ENCODE results near the gene ACACA.

The ACACA gene

DNA sequence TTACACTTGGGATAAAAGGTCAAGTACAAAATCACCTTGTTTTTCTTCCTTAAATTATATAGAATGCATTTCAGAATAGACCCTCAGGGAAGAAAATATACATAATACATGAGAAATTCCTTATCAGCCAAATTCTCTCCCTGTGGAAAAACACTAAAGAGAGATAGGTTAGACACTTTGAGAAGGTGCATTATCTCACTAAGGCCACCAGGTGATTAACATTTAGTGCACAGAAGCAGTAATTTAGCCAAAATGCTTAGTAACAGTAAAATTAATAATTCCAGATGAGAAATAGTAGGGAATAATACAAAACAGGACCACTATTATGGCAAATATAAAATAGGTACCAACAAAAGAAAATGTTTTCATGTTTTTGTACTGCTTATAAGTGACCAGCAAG lies 216.1 kb downstream of the ACACA start:
- ChIA-PET POLR2A (no interaction called here), CTCF (interaction anchor here (0.9 to 1.0 kb wide), 3 partner anchors 18 to 565 kb away, joined by 3 to 5 read pairs (median 3); no protein-coding TSS in a partner anchor)
- H3K36me3 ChIP-seq (ENCODE audit: control insufficient read depth in 2 of 2, insufficient read depth in 1 of 2, low read length in 2 of 2), result peaks cover 12 to 47% of the 10 kb centered on the region in 2 experiments
- no peaks in the 10 kb centered on the region for H3K9me3 ChIP-seq (ENCODE audit: control insufficient read depth, insufficient read depth, low read depth, low read length)
- no peak overlapping the region for H3K27ac ChIP-seq (ENCODE audit: extremely low read depth, low read depth, low read length)
- H3K4me3 ChIP-seq (ENCODE audit: low read depth, low read length), result no peak overlapping the region
- peaks cover 18% of the 10 kb centered on the region; the same call in 1 of the 2 replicates for H3K4me1 ChIP-seq (ENCODE audit: control insufficient read depth, insufficient read depth, low read length)
- TF ChIP-seq ZNF391 (tag by site-specific recombination; IDR thresholded peaks at IDR 0.05; ENCODE audit: borderline replicate concordance, low read depth) (no peak), ZNF571 (tag by site-specific recombination; IDR thresholded peaks at IDR 0.05) (no peak), ZNF837 (tag by site-specific recombination; IDR thresholded peaks at IDR 0.05) (no peak), ZNF660 (tag by site-specific recombination; IDR thresholded peaks at IDR 0.05) (no peak), ZNF398 (tag by site-specific recombination; IDR thresholded peaks at IDR 0.05) (no peak), ZNF416 (tag by site-specific recombination; IDR thresholded peaks at IDR 0.05) (no peak), ZNF221 (tag by site-specific recombination; IDR thresholded peaks at IDR 0.05; ENCODE audit: borderline replicate concordance) (no peak), ZNF776 (tag by site-specific recombination; IDR thresholded peaks at IDR 0.05; ENCODE audit: borderline replicate concordance) (no peak)

- Histone ChIP-seq H3K9me3 (ENCODE audit: control insufficient read depth, insufficient read depth, low read depth, low read length) (no peaks in the 10 kb centered on the region), H3K36me3 (ENCODE audit: control insufficient read depth in 2 of 2, insufficient read depth in 1 of 2, low read length in 2 of 2) (peaks cover 16 to 47% of the 10 kb centered on the region in 2 experiments), H3K4me3 (ENCODE audit: low read depth, low read length) (no peak overlapping the region), H3K27ac (ENCODE audit: extremely low read depth, low read depth, low read length) (no peak overlapping the region), H3K4me1 (ENCODE audit: control insufficient read depth, insufficient read depth, low read length) (peaks cover 18% of the 10 kb centered on the region; the same call in 1 of the 2 replicates)
- ChIA-PET CTCF (interaction anchor here (0.7 to 1.2 kb wide), 2 partner anchors 17 to 562 kb away, joined by 3 to 4 read pairs; no protein-coding TSS in a partner anchor), POLR2A (no interaction called here)
- TF ChIP-seq HOXA7 (CRISPR knock-in tag; IDR thresholded peaks at IDR 0.05; ENCODE audit: borderline replicate concordance) (no peak), WT1 (tag by site-specific recombination; IDR thresholded peaks at IDR 0.05) (no peak), ZNF549 (tag by site-specific recombination; IDR thresholded peaks at IDR 0.05) (no peak), ZBTB20 (tag by site-specific recombination; IDR thresholded peaks at IDR 0.05) (no peak), ZNF561 (tag by site-specific recombination; IDR thresholded peaks at IDR 0.05; ENCODE audit: borderline replicate concordance) (no peak)
Observed at GRCh38 chr17:37188157-37188556, 218.5 kb downstream of the ACACA start.

DNA sequence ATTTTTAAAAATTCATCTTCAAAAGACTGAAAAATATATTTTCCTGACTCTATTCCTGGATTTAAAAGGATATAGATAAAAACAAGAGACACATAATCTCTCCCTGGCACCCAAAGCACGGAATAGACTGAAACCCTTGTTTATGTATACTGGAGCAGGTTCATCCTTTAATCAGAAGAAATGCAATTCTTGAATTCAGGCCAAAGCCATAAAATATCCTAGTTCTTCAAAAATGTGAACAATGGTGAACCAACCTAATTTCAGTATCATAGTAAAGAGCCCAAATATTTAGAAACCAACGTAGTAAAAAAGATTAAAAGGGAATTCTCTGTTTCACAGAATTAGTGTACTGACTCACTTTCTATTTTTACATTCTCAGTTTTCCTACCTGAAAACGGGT lies 219.4 kb downstream of the ACACA start:
- CTCF ChIA-PET, result no interaction called here
- no peak for TF ChIP-seq ZNF184 (tag by site-specific recombination; IDR thresholded peaks at IDR 0.05)
- no peak for TF ChIP-seq ZSCAN16 (tag by site-specific recombination; IDR thresholded peaks at IDR 0.05)
- TF ChIP-seq FEZF1 (tag by site-specific recombination; IDR thresholded peaks at IDR 0.05), result no peak
- no peak for TF ChIP-seq ZNF600 (tag by site-specific recombination; IDR thresholded peaks at IDR 0.05)
- TF ChIP-seq ZBTB10 (tag by site-specific recombination; IDR thresholded peaks at IDR 0.05), result no peak
- no peak overlapping the region for H3K27ac ChIP-seq (ENCODE audit: extremely low read depth, low read depth, low read length)

More for the DNA sequence above, 219.4 kb downstream of the ACACA start:
- POLR2A ChIA-PET, result no interaction called here
- H3K9me3 ChIP-seq (ENCODE audit: control insufficient read depth, insufficient read depth, low read depth, low read length), result no peaks in the 10 kb centered on the region
- H3K4me1 ChIP-seq (ENCODE audit: control insufficient read depth, insufficient read depth, low read length), result peaks cover 18% of the 10 kb centered on the region; the same call in 1 of the 2 replicates
- H3K4me3 ChIP-seq (ENCODE audit: low read depth, low read length), result no peak overlapping the region
- peaks cover 11 to 44% of the 10 kb centered on the region in 2 experiments for H3K36me3 ChIP-seq (ENCODE audit: control insufficient read depth in 2 of 2, insufficient read depth in 1 of 2, low read length in 2 of 2)

Measured in HEK293 (cell line).